GM12878 (cell line): Measurements from ENCODE around the gene UNKL. TPM values are rescaled to one million over a fixed set of nuclear protein-coding genes. Genes with fewer than 3 reads are reported as not detected.

Source experiments
- ATAC-seq: fragments of 200-7000 bp; cut with Tn5 transposase; 3 replicates; pipeline ENCODE4 v1.9.1; 2020; ENCODE audit warnings: mild to moderate bottlenecking, moderate library complexity
- BruUV-seq: library from RNA; stranded (reverse); fragments of 400-500 nt; replicated peaks from 2 replicates; lab custom pipeline; 2021; lab: Mats Ljungman, UMichigan
- CTCF ChIA-PET: fragments of 300-600 bp; sonication (Branson Sonifier 250); formaldehyde crosslinking; extraction: SDS; loops from one replicate; lab custom pipeline; 2021; ENCODE audit warnings: inconsistent platforms; lab: Yijun Ruan, JAX
- POLR2A ChIA-PET: fragments of 350-600 bp; formaldehyde crosslinking; extraction: SDS; loops from one replicate; lab custom pipeline; 2021; ENCODE audit warnings: inconsistent platforms; lab: Charles Lee
- RAD21 ChIA-PET: fragments of 300-600 bp; sonication (Branson Sonifier 250); formaldehyde crosslinking; loops from one replicate; lab custom pipeline; 2023; ENCODE audit warnings: antibody characterized with exemption; ENCODE audit not compliant: unreplicated experiment; lab: Charles Lee
- SMC1A ChIA-PET: fragments of 300-600 bp; sonication (Branson Sonifier 250); formaldehyde crosslinking; loops from one replicate; lab custom pipeline; 2023; ENCODE audit not compliant: unreplicated experiment, uncharacterized antibody; lab: Charles Lee
- DNase-seq: peaks from one replicate; pipeline ENCODE4 v3.0.0-alpha.2; 2011; ENCODE audit warnings: low read depth, low spot score
- FAIRE-seq: peaks from 3 replicates; lab custom pipeline; 2011; peaks lifted over from hg19 to GRCh38; lab: Jason Lieb, UNC
- H2AFZ ChIP-seq: 2 replicates; pipeline ENCODE4 v1.6.0; 2011; ENCODE audit warnings: low read depth, low read length, control low read depth; ENCODE audit not compliant: control insufficient read depth
- H3K27ac ChIP-seq: 2 replicates; pipeline ENCODE4 v1.5.1; 2011; ENCODE audit warnings: control low read depth; ENCODE audit not compliant: control insufficient read depth, insufficient read depth
- H3K27me3 ChIP-seq, 2 experiments: replicated peaks in 1 of 2; 2 replicates each; pipeline versions ENCODE4 v1.6.0 to v1.6.1; 2011; ENCODE audit warnings: low read length in 1 of 2; ENCODE audit not compliant: control insufficient read depth in 2 of 2, insufficient read depth in 2 of 2
- H3K36me3 ChIP-seq, 2 experiments: 2 replicates each; pipeline ENCODE4 v1.5.1; 2011; ENCODE audit warnings: low read length in 1 of 2; ENCODE audit not compliant: control insufficient read depth in 2 of 2, insufficient read depth in 2 of 2
- H3K4me1 ChIP-seq: 2 replicates; pipeline ENCODE4 v1.6.1; 2011; ENCODE audit warnings: mild to moderate bottlenecking, low read length, moderate library complexity, mixed read lengths; ENCODE audit not compliant: control insufficient read depth, insufficient read depth
- H3K4me2 ChIP-seq: 2 replicates; pipeline ENCODE4 v1.6.0; 2011; ENCODE audit warnings: control low read depth; ENCODE audit not compliant: control insufficient read depth, insufficient read depth
- H3K4me3 ChIP-seq: fragments of 200-600 bp; sonication (generic); 2 replicates; pipeline ENCODE4 v1.5.1; 2016
- H3K79me2 ChIP-seq: 2 replicates; pipeline ENCODE4 v1.6.0; 2011; ENCODE audit warnings: low read length; ENCODE audit not compliant: control insufficient read depth, insufficient read depth
- H3K9ac ChIP-seq: 2 replicates; pipeline ENCODE4 v1.8.0; 2011; ENCODE audit warnings: low read length, control low read depth, mixed read lengths; ENCODE audit not compliant: control insufficient read depth, insufficient read depth
- H3K9me3 ChIP-seq: replicated peaks from 3 replicates; pipeline ENCODE4 v1.5.1; 2011; ENCODE audit warnings: mild to moderate bottlenecking, low read length; ENCODE audit not compliant: control insufficient read depth, insufficient read depth
- H4K20me1 ChIP-seq: 2 replicates; pipeline ENCODE4 v1.6.0; 2011; ENCODE audit not compliant: control insufficient read depth, insufficient read depth
- POLR2A ChIP-seq: IDR thresholded peaks from 2 replicates; pipeline ENCODE4 v1.6.1; 2011; ENCODE audit warnings: low read depth, mild to moderate bottlenecking, low read length
- WGBS: methylation state at CpG from one replicate; pipeline ENCODE4 v1.1.6; 2016; ENCODE audit warnings: low lambda C conversion rate; ENCODE audit not compliant: insufficient replicate concordance, insufficient coverage; ENCODE audit errors: missing lambda C conversion rate; 5-methylcytosine and 5-hydroxymethylcytosine counted together
- in situ Hi-C: fragments of 300-500 bp; cut with MboI; formaldehyde crosslinking; loops from 9 replicates; pipeline ENCODE4 v1.14.3; 2018; ENCODE audit warnings: mixed read lengths
- intact Hi-C: fragments of 100-400 bp; cut with micrococcal nuclease; formaldehyde crosslinking; loops from one replicate; pipeline ENCODE4 v1.14.2; 2022; ENCODE audit not compliant: unreplicated experiment
- polyA plus RNA-seq, 11 experiments: library from polyadenylated mRNA; depleted of rRNA in 4 of 11; unstranded in 6 of 11; stranded (reverse) in 5 of 11; fragments of >200 nt; fragmentation: Nextera tagmentation in 4 of 11; fragmentation: Illumina TruSeq in 1 of 11; extraction: Ambion mirVana in 4 of 11; extraction: Trizol in 1 of 11; gene quantifications; 1 replicate in 1 of 11; 2 replicates in 10 of 11; pipeline versions ENCODE4 v1.2.1 to v1.2.3, GENCODE V29; 2011 to 2016; ENCODE audit warnings: inconsistent platforms in 2 of 11, missing spikeins in 2 of 11, low read depth in 1 of 11
- total RNA-seq, 4 experiments: library from RNA; depleted of rRNA in 3 of 4; stranded (reverse); fragments of >200 nt in 3 of 4; fragmentation: Illumina TruSeq in 1 of 4; extraction: Trizol in 1 of 4; gene quantifications; 2 replicates each; pipeline versions ENCODE4 v1.2.1 to v1.2.3, GENCODE V29; 2013 to 2021
- TF ChIP-seq, protein P1 (sequence below): IDR thresholded peaks from 2 replicates; pipeline ENCODE4 v1.6.1; 2012; ENCODE audit warnings: mild to moderate bottlenecking, low read depth, low read length
- TF ChIP-seq, protein P2 (sequence below): IDR thresholded peaks from 2 replicates; pipeline ENCODE4 v1.6.1; 2011; ENCODE audit warnings: low read depth, mild to moderate bottlenecking, low read length, moderate library complexity, borderline replicate concordance; ENCODE audit errors: extremely low read depth

UNKL gene
- total and polyA plus RNA-seq, 10 of the 15 experiments (the other 5 are each of a cell fraction or from before 2014, with no cell fraction given) = 0.40 to 21.6 (median 9.1) TPM

- TF ChIP-seq, protein P1, sequence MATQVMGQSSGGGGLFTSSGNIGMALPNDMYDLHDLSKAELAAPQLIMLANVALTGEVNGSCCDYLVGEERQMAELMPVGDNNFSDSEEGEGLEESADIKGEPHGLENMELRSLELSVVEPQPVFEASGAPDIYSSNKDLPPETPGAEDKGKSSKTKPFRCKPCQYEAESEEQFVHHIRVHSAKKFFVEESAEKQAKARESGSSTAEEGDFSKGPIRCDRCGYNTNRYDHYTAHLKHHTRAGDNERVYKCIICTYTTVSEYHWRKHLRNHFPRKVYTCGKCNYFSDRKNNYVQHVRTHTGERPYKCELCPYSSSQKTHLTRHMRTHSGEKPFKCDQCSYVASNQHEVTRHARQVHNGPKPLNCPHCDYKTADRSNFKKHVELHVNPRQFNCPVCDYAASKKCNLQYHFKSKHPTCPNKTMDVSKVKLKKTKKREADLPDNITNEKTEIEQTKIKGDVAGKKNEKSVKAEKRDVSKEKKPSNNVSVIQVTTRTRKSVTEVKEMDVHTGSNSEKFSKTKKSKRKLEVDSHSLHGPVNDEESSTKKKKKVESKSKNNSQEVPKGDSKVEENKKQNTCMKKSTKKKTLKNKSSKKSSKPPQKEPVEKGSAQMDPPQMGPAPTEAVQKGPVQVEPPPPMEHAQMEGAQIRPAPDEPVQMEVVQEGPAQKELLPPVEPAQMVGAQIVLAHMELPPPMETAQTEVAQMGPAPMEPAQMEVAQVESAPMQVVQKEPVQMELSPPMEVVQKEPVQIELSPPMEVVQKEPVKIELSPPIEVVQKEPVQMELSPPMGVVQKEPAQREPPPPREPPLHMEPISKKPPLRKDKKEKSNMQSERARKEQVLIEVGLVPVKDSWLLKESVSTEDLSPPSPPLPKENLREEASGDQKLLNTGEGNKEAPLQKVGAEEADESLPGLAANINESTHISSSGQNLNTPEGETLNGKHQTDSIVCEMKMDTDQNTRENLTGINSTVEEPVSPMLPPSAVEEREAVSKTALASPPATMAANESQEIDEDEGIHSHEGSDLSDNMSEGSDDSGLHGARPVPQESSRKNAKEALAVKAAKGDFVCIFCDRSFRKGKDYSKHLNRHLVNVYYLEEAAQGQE = no peak
These were observed 80.4 kb downstream of the UNKL start (continued) for GRCh38 chr16:1333854-1334700.

GRCh38 chr16:1333149-1333812 lies 81.2 kb downstream of the UNKL start, which contains the start of gene BAIAP3:
Gene BAIAP3 (plus strand): TSS chr16:1333645. CDS start chr16:1338550, 4,905 bp downstream.
- intact Hi-C loops = no loop called here
- Histone ChIP-seq H3K4me1 (peaks cover 9% of the 10 kb centered on the region; the same call in 1 of the 2 replicates), H3K9ac (no peak within 1 kb of the TSS), H3K27ac (no peak within 1 kb of the TSS), H3K27me3 (peaks cover 5 to 14% of the 10 kb centered on the region in 2 experiments; a peak in 3 of 4 replicates), H3K4me2 (peak within 1 kb of the TSS; percentile 7; the same call in 1 of the 2 replicates), H3K79me2 (no peaks in the 10 kb centered on the region), H3K36me3 (no peaks in the 10 kb centered on the region), H4K20me1 (no peaks in the 10 kb centered on the region), H3K4me3 (no peak within 1 kb of the TSS), H2AFZ (no peak within 1 kb of the TSS), H3K9me3 (peaks cover 2% of the 10 kb centered on the region; the same call in 2 of the 3 replicates)
- ATAC-seq (peak; percentile 11; the same call in 1 of the 3 replicates), DNase-seq (no peak), FAIRE-seq (no peak)
- CTCF ChIA-PET = no interaction called here
- no TSS peak for BruUV-seq
- RAD21 ChIA-PET = no interaction called here
- 27% methylated on average over 63 of the region's 83 CpGs for WGBS
- in situ Hi-C loops = no loop called here
- POLR2A ChIA-PET = no interaction called here
- SMC1A ChIA-PET = no interaction called here
- TF ChIP-seq, protein P2, sequence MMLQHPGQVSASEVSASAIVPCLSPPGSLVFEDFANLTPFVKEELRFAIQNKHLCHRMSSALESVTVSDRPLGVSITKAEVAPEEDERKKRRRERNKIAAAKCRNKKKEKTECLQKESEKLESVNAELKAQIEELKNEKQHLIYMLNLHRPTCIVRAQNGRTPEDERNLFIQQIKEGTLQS = no peak
- TF ChIP-seq POLR2A = peak; percentile 30; the same call in 1 of the 2 replicates
